ENCODE data around the gene SPDYA. TPM values are rescaled to one million over a fixed set of nuclear protein-coding genes. Genes with fewer than 3 reads are reported as not detected.

The SPDYA gene
- total and polyA plus RNA-seq, 2 of the 13 experiments (the other 11 are each of a cell fraction or from before 2014, with no cell fraction given), result 0.32 to 0.75 TPM

DNA sequence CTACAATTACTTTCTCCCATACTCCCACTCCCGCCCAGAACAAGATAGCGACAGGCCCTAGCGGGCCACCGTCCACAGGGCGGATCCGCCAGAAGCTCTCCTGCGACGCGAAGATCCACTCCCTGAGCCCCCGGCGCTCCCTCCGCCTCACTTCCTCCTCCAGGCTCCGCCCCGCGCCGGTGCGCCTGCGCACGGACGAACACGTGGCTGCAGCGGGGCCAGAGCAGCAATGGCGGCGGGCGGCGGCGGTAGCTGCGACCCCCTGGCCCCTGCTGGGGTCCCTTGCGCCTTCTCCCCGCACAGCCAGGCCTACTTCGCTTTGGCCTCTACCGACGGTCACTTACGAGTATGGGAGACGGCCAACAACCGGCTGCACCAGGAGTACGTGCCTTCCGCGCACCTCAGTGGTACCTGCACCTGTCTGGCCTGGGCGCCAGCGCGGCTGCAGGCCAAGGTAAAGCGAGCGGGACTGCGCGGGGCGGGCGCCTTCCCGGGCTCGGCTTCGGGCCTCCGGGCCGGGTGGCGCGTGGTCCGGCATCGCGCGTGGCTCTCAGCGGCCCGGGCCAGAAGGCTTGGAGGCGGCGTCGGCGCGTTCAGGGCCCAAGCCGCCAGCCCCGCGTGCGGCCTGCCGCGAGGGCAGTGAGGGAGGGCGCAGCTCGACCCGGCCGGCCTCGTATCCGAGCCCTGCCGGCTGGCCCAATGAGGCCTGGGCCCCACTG lies 84.0 kb downstream of the SPDYA start, which contains the start of gene WDR43 (continued):
- peak; percentile 94 for TF ChIP-seq ZNF687 (CRISPR knock-in tag; IDR thresholded peaks at IDR 0.05)
- peak; percentile 46; the same call in 1 of the 2 replicates for TF ChIP-seq REL (CRISPR knock-in tag; conservative IDR thresholded peaks at IDR 0.05)
- peak in 1 of 2 experiments; percentile 10; a peak in 1 of 4 replicates for TF ChIP-seq EP300 (IDR thresholded peaks at IDR 0.05; ENCODE audit: low read depth in 2 of 2, low read length in 2 of 2)
- TF ChIP-seq EP300 (CRISPR knock-in tag; IDR thresholded peaks at IDR 0.05; ENCODE audit: borderline replicate concordance), result peak; percentile 15
- no peak; the same call in none of the 2 replicates for TF ChIP-seq PAX8 (CRISPR knock-in tag; IDR thresholded peaks at IDR 0.05; ENCODE audit: borderline replicate concordance)
- peak; percentile 95 for TF ChIP-seq ZNF543 (CRISPR knock-in tag; IDR thresholded peaks at IDR 0.05)
- no peak for TF ChIP-seq ZNF577 (CRISPR knock-in tag; IDR thresholded peaks at IDR 0.05; ENCODE audit: borderline replicate concordance, low read depth)
- peak; percentile 67; the same call in 1 of the 2 replicates for TF ChIP-seq KLF12 (CRISPR knock-in tag; IDR thresholded peaks at IDR 0.05; ENCODE audit: borderline replicate concordance)
- TF ChIP-seq ZNF816 (CRISPR knock-in tag; IDR thresholded peaks at IDR 0.05; ENCODE audit: borderline replicate concordance), result peak; percentile 95; the same call in 1 of the 2 replicates
- no peak; the same call in none of the 2 replicates for TF ChIP-seq MIXL1 (CRISPR knock-in tag; IDR thresholded peaks at IDR 0.05)
- TF ChIP-seq TAF1 (CRISPR knock-in tag; IDR thresholded peaks at IDR 0.05), result peak; percentile 100
- TF ChIP-seq KLF15 (CRISPR knock-in tag; IDR thresholded peaks at IDR 0.05; ENCODE audit: borderline replicate concordance), result no peak
- no peak for TF ChIP-seq U2AF1 (optimal IDR thresholded peaks at IDR 0.05; ENCODE audit: low read depth, low read length)
- TF ChIP-seq ZNF180 (CRISPR knock-in tag; IDR thresholded peaks at IDR 0.05; ENCODE audit: borderline replicate concordance, low read depth), result no peak
- TF ChIP-seq ZNF746 (CRISPR knock-in tag; IDR thresholded peaks at IDR 0.05), result no peak; the same call in 1 of the 2 replicates
- no peak for TF ChIP-seq NONO (IDR thresholded peaks at IDR 0.05)
- peak; percentile 94 for TF ChIP-seq NONO (CRISPR knock-in tag; conservative IDR thresholded peaks at IDR 0.05)
- TF ChIP-seq AHDC1 (CRISPR knock-in tag; IDR thresholded peaks at IDR 0.05; ENCODE audit: borderline replicate concordance), result peak; percentile 12; the same call in 1 of the 2 replicates
- peak; percentile 93 for TF ChIP-seq THAP11 (CRISPR knock-in tag; IDR thresholded peaks at IDR 0.05)

Measured in HepG2 (cell line).